ENCODE measurements around the gene UCHL5.

UCHL5 gene

GRCh38 chr1:193085263-193085662 is 26.1 kb upstream of the UCHL5 start:
- TF ChIP-seq CTCF (conservative IDR thresholded peaks at IDR 0.05; ENCODE audit: low read depth): no peak
- no peak for DNase-seq (ENCODE audit: low spot score)
- ChIA-PET POLR2A (ENCODE audit: low non-redundant PET) (no interaction called here), CTCF (interaction anchor here (0.6 kb wide), 2 partner anchors 9 to 280 kb away, joined by 3 to 5 read pairs; no protein-coding TSS in a partner anchor)
- H3K27ac ChIP-seq: no peak overlapping the region

GRCh38 chr1:193083365-193084088 is 24.4 kb upstream of the UCHL5 start:
- H3K27ac ChIP-seq: no peak overlapping the region
- POLR2A ChIA-PET (ENCODE audit: low non-redundant PET): no interaction called here
- CTCF ChIA-PET: interaction anchor here (0.7 kb wide), 1 partner anchor 8 kb away, joined by 3 read pairs; no protein-coding TSS in a partner anchor
- TF ChIP-seq CTCF (conservative IDR thresholded peaks at IDR 0.05; ENCODE audit: low read depth): no peak
- no peak for DNase-seq (ENCODE audit: low spot score)

- CTCF ChIA-PET: interaction anchor here (1.2 kb wide), 1 partner anchor 9 kb away, joined by 3 read pairs; no protein-coding TSS in a partner anchor
- H3K27ac ChIP-seq: no peak overlapping the region
- DNase-seq (ENCODE audit: low spot score): no peak
- no peak for TF ChIP-seq CTCF (conservative IDR thresholded peaks at IDR 0.05; ENCODE audit: low read depth)
- POLR2A ChIA-PET (ENCODE audit: low non-redundant PET): interaction anchor here (0.6 kb wide), 1 partner anchor 42 kb away, joined by 3 read pairs; no protein-coding TSS in a partner anchor
These were observed 20.0 kb upstream of the UCHL5 start for GRCh38 chr1:193079187-193079586.

GRCh38 chr1:193077991-193078390 is 18.8 kb upstream of the UCHL5 start:
- ChIA-PET POLR2A (ENCODE audit: low non-redundant PET) (no interaction called here), CTCF (no interaction called here)
- TF ChIP-seq CTCF (conservative IDR thresholded peaks at IDR 0.05; ENCODE audit: low read depth): no peak
- H3K27ac ChIP-seq: no peak overlapping the region
- DNase-seq (ENCODE audit: low spot score): no peak

- no peak overlapping the region for H3K27ac ChIP-seq
- TF ChIP-seq CTCF (conservative IDR thresholded peaks at IDR 0.05; ENCODE audit: low read depth): no peak
- CTCF ChIA-PET: interaction anchor here (0.6 kb wide), 1 partner anchor 10 kb away, joined by 6 read pairs; no protein-coding TSS in a partner anchor
- no peak for DNase-seq (ENCODE audit: low spot score)
- POLR2A ChIA-PET (ENCODE audit: low non-redundant PET): no interaction called here
These were observed 11.8 kb upstream of the UCHL5 start for GRCh38 chr1:193070942-193071341.

- DNase-seq (ENCODE audit: low spot score): no peak
These were observed 11.2 kb upstream of the UCHL5 start for GRCh38 chr1:193070386-193070753.

More at GRCh38 chr1:193070386-193070753, 11.2 kb upstream of the UCHL5 start:
- ChIA-PET CTCF (interaction anchor here (0.6 to 0.8 kb wide), 4 partner anchors 10 to 261 kb away, joined by 3 to 6 read pairs (median 4); partner anchors contain the start of genes RO60 and UCHL5), POLR2A (ENCODE audit: low non-redundant PET) (no interaction called here)
- TF ChIP-seq CTCF (conservative IDR thresholded peaks at IDR 0.05; ENCODE audit: low read depth): no peak
- H3K27ac ChIP-seq: no peak overlapping the region
